Occipital lobe (tissue), 2 donors: ENCODE results near the gene MSX2. TPM values are rescaled to one million over a fixed set of nuclear protein-coding genes. Genes with fewer than 3 reads are reported as not detected.

Experiments used
- DNase-seq: peaks from one replicate; lab custom pipeline; 2025; lab: John Stamatoyannopoulos, UW
- total RNA-seq: library from RNA; depleted of rRNA; stranded (reverse); fragments of >200 nt; gene quantifications from one replicate; pipeline ENCODE4 v1.2.3, GENCODE V29; 2014

Gene MSX2
- not detected for total RNA-seq

DNA sequence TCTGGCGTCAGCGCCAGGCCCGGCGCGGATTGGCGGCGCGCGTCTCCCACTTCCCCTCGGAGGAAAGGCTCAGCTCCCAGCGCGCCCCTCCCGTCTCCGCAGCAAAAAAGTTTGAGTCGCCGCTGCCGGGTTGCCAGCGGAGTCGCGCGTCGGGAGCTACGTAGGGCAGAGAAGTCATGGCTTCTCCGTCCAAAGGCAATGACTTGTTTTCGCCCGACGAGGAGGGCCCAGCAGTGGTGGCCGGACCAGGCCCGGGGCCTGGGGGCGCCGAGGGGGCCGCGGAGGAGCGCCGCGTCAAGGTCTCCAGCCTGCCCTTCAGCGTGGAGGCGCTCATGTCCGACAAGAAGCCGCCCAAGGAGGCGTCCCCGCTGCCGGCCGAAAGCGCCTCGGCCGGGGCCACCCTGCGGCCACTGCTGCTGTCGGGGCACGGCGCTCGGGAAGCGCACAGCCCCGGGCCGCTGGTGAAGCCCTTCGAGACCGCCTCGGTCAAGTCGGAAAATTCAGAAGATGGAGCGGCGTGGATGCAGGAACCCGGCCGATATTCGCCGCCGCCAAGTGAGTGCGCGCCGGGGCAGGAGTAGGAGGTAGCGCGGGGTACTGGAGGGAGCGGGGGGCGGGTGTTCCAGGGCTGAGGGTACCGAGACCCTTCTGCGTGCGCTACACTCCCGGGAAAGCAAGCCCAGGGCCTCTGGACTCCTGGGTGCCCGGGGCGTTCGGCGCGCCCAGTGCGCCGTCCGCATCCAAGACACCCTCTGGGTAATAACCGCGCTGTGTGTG, at the start of gene MSX2:
MSX2 (plus strand) TSS at position 99 of the 777 bp plus-strand sequence; CDS start at position 177, 78 bp downstream.
- no peak for DNase-seq

- DNase-seq: no peak
Measured at GRCh38 chr5:174675110-174675509, 49.3 kb upstream of the MSX2 start.

DNA sequence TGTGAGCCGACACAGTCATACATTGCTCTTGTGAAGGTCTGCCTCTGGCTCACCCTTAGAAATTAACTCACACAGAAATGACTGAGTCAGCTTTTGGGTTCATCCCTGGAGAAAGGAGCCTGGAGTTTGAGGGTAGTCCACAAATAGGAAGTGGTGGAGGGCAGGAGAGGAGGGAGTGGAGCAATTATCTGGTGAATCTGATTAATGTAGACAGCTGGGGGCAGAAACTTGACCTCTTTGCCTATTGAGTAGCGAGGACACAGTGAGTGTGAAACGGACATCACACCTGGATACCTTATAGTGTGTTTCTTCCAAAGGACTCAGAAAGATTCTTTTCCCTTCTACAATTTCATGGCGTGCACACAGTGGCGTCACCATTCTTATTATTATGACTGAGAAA, 48.5 kb upstream of the MSX2 start:
- no peak for DNase-seq

- no peak for DNase-seq
Measured at GRCh38 chr5:174678107-174678506, 46.3 kb upstream of the MSX2 start.

DNA sequence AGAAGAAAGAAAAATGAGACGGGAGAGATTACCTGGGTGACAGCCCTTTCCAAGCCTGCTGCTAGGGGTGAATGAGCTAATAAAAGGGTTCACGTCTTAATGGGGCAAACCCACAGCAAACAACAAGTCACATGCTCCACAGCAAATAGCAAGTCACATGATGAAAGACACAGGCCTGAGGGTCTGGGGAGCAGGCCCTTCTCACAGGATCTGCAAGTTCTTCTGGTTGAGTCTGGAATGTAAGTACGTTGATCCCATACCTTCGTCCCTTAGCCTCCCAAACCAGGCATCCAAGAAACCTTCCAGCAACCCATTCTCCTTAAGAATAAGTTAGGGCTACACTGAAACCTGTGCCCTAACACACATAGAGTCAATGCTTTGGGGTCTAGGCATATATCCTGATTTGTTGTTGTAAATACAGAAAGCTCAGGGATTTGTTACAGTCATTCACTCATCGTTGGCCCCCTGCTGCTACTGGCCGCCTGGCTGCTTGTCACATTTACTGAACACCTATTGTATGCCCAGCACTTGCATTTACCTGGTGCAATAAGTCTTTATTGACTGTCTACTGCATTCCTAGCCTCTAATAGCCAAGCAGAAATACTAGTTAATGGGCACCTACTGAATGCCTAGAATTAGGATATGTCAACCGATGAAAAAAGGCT, 43.3 kb upstream of the MSX2 start:
- no peak for DNase-seq

DNA sequence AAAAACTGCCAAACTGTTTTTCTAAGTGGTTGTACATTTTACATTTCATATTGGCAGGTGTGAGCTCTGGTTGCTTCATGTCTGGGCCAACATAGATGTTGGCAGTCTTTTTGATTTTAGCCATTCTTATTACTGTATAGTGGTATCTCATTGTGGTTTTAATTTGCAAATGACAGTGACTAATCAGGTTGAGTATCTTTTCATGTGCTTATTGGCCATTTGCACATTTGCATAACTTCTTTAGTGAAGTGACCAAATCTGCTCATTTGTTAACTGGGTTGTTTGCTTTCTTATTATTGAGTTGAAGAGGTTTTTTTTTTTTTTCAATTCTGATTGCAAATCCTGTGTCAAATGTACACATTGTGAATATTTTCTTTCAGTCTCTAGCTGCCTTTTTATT, 36.9 kb upstream of the MSX2 start:
- DNase-seq: no peak

- no peak for DNase-seq
Measured at GRCh38 chr5:174688441-174689354, 35.7 kb upstream of the MSX2 start.

DNA sequence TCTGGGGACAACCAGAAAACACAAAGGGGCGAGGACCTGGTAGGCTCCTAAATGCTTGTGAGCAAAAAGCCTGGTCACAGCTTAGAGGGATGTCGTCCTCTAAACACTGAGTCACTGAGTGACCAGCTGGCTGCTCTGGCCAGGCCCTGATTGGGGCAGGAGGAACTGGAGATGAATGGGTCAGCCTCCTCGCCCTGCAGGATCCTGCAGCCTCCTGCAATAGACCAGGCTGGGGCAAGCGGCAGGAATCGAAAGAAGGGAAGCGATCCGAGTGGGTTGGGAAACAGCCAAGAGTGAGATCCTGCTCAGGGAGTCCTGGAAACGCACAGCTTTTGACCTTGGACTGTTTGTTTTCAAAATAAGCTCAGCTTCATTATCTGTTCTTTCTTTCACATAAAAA, 34.1 kb upstream of the MSX2 start:
- DNase-seq: no peak

DNA sequence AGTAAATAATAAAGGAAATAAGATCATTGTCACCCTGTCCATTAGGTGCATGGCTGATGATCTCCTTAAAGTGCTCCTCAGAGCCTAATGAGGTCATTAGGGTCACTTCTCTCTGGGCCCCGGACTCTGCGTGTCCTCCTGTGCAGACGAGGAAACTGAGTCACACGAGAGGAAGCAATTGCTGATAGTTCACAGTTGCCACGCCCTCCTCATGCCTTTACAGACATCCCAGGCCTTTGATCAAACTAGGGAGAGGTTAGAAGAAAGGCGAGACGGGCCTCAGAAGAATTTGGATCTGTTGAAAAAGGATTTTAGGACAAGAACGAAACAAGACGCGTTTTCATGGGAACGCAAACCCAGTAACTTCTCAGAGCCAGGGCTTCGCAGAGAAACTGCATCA, 32.0 kb upstream of the MSX2 start:
- no peak for DNase-seq

DNA sequence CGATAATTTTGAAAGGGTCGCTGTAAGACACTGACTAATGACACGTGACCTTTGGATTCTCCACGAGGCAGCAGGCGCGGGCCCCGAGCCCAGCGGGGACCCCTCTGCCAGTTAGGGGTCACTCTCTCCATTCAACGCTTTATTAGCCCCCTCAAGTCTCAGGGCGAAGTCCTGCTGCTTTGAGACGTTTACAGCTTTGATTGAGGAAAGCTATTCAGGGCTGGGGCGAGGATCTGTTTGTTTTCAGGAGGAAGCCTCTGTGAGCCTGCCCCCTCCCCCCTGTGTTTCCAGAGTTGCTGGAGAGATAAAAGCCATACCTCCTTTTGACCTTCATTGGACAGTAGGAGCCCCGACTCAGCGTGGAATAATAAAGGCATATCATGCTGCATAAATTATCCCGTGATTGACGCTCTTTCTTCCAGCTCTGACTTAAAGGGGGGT, 31.4 kb upstream of the MSX2 start:
- DNase-seq: no peak

GRCh38 chr5:174693697-174694385, 30.5 kb upstream of the MSX2 start:
- no peak for DNase-seq

DNA sequence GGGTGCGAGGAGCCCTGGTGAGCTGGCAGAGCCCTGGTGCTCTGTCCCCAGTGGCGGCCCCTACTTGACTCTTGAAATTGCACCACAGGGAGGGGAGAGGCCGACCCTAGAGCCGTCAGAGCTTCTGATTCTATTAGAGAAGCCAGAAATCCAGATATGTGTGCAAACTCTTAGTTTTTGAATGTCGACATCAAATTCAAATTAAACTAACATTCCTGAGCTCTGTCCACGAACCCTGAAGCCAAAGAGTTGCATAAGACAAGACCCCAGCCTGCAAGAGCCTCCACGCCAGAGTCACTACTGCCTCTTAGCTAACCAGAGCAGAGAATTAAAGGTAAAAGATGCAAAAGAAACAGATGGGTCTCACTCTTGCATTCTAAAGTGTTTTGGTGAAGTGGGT, 29.8 kb upstream of the MSX2 start:
- DNase-seq: no peak

- no peak for DNase-seq
Measured at GRCh38 chr5:174698156-174698555, 26.2 kb upstream of the MSX2 start.

- DNase-seq: no peak
Measured at GRCh38 chr5:174699131-174699530, 25.3 kb upstream of the MSX2 start.

- no peak for DNase-seq
Measured at GRCh38 chr5:174706997-174707572, 17.3 kb upstream of the MSX2 start.

GRCh38 chr5:174707671-174708070, 16.7 kb upstream of the MSX2 start:
- no peak for DNase-seq

GRCh38 chr5:174708476-174709207, 15.7 kb upstream of the MSX2 start:
- no peak for DNase-seq

DNA sequence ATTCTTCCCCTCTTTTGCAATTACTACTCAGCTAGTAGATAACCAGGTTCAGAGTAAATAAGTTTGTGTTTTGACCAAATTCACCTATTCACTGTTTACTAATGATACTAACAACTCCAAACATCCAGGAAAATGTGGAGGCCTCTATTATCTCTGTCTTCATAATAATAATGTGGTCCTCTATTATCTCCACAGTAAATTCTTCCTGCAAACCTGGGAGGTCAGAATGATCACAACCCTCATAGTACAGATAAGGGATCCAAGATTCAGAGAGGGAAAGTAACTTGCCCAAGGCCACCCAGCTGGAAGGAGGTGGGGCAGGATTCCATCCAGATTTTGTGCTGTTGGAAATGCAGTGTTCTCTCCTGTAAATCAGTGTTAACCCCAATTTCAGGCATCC, 9.6 kb upstream of the MSX2 start:
- no peak for DNase-seq

DNA sequence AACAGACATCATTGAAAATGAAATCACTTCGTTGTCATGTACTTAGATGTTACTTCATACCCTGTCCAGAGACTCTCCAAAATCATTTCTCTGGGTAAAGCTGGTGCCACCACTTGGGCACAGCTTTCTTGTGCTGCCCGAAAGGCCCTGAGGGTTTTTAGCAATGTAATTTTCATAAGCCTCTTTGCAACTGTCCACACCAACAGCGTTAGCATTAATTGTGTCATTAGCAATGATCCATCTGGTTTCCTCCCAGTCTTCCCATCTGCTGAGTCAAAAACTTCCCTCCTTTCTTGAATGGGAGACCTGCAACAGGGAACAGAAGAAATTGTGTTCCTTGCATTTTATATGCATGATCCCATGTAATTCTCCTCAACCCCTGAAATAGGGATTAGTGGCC, 8.6 kb upstream of the MSX2 start:
- no peak for DNase-seq

DNA sequence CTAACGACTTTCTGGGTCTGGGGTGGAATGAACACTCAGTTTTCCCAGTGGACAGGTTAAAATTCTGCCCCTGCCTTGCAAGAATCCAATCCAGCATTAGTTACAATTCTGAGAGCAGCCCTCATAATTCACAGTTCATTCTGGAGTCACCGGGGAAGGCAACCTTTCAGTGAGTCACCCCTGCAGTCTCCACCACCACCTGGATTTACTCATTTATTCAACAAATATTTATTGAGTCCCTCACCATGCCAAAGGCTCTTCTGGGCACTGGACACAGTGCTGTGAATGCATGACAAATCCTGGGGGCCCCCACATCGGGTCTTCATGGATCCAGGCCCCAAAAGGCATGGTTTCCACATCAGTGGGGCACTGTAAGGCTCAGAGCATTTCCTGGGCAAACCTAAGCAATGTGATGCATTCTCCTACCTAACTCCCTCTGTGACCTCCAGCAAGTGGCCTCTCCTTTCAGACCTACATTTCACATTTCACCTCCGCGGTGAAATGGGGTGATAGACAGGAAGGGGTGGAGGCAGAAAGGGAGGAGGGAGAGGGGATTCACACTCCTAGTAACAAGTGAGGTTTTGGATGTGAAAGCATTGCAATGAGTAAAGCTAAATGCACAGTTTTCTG, 6.4 kb upstream of the MSX2 start:
- no peak for DNase-seq
